Measurements from ENCODE around the gene CACNA1D.

- no peak for TF ChIP-seq POLR2A (IDR thresholded peaks at IDR 0.05)
- TF ChIP-seq, protein P1, sequence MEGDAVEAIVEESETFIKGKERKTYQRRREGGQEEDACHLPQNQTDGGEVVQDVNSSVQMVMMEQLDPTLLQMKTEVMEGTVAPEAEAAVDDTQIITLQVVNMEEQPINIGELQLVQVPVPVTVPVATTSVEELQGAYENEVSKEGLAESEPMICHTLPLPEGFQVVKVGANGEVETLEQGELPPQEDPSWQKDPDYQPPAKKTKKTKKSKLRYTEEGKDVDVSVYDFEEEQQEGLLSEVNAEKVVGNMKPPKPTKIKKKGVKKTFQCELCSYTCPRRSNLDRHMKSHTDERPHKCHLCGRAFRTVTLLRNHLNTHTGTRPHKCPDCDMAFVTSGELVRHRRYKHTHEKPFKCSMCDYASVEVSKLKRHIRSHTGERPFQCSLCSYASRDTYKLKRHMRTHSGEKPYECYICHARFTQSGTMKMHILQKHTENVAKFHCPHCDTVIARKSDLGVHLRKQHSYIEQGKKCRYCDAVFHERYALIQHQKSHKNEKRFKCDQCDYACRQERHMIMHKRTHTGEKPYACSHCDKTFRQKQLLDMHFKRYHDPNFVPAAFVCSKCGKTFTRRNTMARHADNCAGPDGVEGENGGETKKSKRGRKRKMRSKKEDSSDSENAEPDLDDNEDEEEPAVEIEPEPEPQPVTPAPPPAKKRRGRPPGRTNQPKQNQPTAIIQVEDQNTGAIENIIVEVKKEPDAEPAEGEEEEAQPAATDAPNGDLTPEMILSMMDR (IDR thresholded peaks at IDR 0.05): no peak
- TF ChIP-seq EP300 (IDR thresholded peaks at IDR 0.05): no peak
Measured at GRCh38 chr3:53693451-53693850, 199.0 kb downstream of the CACNA1D start.
